Measurements from ENCODE around the gene SETD2.
A peak's percentile ranks its signal among the peaks of the same experiment; 100 is the strongest.

Gene SETD2

DNA sequence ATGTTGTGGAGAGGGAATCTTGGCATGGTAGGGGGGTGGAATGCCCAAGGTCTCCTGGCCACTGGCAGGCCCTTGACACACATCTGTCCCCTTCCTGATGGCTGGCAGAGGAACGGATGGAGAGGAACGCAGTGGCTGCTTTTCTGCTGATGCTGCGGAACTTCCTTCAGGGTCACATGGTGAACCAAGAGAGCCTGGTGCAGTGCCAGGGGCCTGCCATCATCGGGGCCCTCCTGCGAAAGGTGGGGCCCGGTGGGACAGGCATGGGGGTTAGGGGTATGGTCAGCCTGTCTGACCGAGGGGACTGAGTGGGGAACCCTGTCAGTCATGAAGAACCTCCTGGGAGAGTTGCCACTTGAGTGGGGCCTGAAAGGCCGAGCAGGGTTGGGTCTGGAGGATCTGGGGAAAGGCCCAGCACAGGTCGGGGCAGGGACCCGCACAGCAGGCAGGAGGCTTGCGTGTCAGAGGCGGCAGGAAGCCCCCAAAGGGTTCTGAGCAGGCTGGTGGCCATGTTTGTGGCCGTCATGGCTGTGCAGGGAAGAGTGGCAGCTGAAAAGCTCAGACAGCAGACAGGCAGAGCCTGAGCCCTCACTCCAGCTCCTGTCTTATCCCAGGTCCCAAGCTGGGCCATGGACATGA is 166.3 kb downstream of the SETD2 start:
- DNase-seq, result no peak

DNA sequence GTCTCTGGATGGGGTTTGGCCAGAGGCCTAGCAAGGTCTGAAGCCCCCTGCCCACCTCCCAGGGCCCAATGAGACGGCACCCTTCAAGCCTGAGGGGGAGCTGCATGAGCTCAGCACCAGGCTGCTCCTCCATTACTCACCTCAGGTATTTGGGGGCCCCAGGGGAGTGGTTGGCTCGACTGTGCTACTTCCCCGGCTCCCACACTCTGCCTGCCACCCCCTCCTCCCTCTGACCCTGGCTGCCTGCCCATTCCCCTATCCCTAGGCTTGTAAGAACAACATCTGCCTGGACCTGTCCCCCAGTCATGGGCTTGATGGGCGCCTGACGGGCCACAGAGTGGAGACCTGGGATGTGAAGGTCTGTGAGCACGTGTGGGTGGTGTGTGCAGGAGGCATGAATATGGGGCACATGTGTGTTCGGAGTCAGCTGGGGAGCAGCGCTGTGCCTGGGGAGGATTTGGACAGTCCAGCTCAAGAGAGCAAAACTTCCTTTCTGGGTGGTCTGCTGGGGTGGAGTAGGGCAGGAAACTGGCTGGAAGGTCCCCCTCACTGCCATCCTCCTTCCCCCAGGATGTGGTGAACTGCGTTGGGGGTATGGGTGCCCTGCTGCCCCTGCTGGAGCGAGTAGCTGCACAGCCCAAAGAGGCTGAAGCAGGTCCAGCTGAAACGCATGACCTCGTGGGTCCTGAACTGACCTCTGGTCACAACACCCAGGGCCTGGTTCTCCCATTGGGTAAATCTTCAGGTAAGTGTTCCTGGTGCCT is 167.0 kb downstream of the SETD2 start:
- no peak for DNase-seq

DNA sequence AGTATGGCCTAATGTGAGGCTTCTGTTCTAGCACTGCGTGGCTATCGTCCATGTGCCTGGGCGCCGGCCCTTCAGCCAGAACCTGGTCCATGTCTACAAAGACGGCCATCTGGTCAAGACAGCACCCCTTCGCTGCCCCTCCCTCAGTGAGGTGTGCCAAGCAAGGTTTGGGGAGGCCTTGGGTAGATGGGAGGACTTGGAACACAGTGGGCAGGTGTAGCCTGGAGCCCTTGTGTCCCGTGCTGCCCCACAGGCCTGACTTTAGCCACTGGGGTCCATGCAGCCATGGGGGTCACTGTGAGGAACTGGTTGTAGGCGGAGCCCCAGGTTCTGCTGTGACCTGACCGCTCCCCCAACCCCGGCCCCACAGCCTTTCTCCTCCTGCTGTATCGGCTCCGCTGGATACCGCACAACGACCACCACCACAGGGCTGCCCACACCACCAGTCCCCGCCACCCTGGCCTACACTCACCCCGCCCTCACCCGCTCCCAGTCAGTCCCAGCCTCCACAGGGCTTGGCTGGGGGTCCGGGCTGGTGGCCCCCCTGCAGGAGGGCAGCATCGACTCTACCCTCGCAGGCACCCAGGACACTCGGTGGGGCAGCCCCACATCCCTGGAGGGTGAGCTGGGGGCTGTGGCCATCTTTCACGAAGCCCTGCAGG is 167.9 kb downstream of the SETD2 start:
- no peak for DNase-seq

DNA sequence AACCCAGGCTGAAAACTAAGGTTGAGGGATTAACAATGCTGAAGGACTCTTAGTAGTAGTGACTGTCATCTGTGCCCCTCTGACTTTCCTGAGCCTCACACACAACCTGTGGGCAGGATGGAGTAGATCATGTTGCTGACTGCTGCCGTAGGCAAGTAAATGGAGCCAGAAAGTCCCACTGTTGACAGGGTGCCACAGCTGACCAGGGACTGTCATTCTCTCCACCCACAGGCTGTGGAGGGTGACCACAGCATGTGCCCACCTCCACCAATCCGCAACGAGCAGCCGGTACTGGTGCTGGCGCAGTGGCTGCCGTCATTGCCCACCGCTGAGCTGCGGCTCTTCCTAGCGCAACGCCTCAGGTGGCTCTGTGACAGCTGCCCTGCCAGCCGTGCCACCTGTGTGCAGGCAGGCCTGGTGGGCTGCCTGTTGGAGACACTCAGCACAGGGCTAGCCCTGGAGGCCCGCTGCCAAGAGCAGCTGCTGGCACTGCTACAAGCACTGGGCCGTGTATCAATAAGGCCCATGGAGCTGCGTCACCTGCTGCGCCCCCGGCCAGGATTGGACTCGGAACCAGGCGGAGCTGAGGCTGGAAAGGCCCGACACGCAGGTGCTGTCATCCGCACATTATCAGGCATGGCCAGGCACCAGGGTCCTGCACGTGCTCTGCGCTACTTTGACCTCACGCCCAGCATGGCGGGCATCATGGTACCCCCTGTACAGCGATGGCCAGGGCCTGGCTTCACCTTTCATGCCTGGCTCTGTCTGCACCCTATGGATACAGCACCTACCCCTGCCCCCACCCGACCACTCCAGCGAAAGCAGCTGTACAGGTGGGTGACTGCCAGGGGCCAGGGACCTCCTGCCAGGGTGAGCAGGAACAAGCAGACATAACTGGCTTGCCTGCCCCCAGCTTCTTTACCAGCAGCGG is 168.8 kb downstream of the SETD2 start:
- no peak for DNase-seq

DNA sequence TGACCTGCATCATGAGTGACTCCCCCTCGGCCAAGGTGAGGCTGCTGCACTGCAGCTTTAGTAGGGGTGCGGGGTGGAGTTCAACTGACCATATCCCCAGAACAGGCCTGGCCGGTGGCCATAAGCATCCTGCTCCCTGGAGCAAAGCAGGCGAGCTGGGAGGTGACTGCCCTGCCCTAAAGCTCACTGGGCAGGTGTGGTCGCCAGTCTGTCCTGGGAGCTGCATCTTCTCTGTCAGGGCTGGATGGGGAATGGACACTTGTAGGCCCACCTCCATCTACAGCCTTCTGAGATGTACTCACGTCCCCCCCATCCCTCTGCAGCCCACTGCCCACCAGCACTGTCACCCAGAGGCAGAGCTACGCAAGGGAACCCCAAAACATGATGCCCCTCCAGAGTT is 169.9 kb downstream of the SETD2 start:
- no peak for DNase-seq

DNA sequence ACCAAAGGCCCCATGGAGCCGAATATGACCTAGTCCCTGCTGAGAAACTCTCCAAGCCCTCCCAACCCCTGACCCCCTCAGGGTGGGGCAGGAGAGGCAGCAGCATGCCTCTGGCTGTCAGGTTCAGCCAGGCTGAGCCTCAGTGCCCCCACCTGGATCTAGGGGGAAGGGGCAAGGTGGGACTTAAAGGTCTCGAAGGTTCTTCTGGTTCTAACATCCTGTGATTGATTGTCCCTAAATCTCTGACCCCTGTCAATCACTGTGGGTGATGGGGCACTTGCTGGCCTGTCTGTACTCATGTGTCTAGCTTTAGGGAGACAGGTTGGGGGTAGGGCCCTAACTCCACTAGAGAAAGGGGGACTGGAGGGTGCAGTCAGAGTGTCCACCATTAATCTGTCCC is 170.6 kb downstream of the SETD2 start:
- DNase-seq, result no peak

DNA sequence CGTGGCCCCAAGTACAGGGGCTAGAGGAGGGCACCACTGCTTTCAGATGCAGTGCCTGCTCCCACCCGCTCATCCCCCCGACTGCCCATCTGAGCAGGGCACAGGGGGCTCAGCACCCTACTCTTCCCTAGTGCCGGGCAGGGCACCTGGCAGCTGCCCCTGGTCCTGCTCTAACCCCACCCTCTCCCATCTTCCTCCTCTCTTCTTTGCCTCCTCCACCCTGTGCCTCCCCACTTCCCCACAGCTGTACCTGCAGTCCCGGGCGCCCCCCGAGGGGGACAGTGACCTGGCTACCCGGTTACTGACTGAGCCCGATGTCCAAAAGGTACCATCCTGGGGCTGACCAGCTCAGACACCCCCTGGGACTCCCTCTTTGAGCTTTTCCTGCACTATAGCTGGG is 171.7 kb downstream of the SETD2 start:
- no peak for DNase-seq

DNA sequence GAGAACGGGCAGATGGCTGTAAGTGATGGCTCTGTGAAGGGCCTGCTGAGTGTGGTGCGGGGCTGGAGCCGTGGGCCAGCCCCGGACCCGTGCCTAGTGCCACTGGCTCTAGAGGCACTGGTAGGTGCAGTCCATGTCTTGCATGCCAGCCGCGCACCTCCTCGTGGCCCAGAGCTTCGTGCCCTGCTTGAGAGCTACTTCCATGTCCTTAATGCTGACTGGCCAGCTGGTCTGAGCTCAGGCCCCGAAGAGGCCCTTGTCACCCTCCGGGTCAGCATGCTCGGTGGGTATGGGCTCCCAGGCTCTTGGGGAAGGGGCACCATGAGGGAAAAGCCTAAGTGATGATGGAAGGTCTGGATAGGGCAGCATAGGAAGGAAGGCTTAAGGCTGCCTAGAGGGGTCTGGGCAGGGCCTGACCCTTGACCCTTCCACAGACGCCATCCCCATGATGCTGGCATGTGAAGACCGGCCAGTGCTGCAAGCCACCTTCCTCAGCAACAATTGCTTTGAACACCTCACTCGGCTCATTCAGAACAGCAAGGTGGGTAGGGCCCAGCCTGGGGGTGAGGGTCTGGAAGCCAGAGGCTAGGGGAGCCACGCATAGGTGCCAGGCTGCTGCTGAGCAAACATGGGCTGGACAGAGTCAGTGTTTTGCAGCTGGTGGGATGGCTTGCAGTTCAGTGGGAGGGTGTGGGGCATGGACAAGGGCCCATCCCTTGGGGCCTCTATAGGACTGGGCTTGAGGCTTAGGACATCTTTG is 172.3 kb downstream of the SETD2 start:
- DNase-seq, result no peak

DNA sequence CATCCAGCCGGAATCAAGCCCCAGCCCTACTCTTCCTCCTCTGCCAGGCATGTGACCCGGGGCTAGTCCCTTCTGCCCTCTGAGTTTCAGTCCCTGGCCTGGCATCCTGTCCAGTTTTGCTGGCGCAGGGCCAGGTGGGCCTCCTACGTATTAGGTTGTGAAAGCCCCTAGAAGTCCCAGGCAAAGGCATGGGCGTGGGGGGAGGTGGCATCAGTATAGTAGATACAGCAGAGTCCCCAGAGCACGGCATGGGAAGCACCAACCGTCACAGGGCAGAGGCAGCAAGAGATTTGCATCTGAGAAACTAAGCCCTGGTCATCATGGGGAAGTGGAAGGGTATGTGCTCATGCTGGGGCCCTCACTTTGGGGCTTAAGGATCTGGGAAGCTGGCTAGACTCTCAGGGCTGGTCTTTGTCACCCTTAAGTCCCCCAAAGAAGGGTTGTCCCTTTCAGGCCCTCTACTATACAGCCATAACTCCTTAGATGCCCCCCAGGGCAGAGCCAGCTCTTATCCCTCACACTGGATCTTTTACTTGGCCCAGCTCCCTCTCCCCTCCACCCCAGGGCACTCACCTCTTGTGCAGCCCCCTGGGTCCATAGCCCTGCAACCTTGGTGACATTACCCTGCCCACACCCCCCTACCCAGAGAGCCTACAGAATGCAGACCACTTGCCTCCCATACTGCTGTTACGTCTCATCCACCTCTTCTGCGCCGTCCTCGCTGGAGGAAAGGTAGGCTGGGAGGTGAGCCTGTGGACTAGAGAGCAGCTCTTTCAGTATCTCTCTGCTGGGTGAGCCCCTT is 173.1 kb downstream of the SETD2 start:
- DNase-seq, result no peak

DNA sequence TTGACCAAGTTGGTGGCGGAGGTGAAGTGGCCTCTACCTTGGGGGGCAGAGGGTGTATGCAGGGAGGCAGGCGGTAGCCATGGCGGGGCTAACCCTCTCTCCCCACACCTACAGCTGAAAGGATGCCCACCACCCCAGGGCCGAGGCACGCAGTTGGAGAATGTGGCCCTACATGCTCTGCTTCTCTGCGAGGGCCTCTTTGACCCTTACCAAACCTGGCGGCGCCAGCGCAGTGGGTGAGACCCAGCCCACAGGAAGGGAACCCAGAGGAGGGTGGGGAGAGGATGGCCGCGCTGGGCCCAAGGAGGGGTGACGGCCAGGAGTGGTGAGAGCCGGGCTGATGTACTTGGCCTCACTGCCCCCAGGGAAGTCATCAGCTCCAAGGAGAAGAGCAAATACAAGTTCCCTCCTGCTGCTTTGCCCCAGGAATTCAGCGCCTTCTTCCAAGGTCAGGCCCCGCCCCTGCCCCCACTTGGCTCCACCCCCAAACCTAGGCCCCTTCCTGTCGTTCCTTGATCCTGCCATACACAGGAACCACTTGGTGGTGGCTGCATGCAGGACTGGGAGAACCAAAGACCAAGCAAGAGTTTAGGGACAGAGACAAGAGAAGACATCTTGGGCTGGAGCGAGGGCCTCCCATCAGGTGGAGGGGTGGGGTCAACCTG is 174.6 kb downstream of the SETD2 start:
- DNase-seq, result no peak

DNA sequence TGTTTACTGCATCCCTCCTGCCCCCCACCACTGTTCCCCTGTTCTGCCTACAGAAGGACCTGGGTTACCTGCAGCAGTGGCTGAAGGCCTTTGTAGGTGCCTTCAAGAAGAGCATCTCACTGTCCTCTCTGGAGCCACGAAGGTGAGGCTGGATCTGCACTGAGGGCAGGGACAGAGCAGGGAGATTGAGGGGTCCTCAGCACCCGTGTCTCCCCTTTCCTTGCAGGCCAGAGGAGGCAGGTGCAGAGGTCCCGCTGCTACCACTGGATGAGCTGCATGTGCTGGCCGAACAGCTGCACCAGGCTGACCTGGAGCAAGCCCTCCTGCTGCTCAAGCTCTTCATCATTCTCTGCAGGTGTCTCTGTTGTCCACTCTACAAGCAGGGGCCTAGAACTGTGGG is 175.3 kb downstream of the SETD2 start:
- no peak for DNase-seq

DNA sequence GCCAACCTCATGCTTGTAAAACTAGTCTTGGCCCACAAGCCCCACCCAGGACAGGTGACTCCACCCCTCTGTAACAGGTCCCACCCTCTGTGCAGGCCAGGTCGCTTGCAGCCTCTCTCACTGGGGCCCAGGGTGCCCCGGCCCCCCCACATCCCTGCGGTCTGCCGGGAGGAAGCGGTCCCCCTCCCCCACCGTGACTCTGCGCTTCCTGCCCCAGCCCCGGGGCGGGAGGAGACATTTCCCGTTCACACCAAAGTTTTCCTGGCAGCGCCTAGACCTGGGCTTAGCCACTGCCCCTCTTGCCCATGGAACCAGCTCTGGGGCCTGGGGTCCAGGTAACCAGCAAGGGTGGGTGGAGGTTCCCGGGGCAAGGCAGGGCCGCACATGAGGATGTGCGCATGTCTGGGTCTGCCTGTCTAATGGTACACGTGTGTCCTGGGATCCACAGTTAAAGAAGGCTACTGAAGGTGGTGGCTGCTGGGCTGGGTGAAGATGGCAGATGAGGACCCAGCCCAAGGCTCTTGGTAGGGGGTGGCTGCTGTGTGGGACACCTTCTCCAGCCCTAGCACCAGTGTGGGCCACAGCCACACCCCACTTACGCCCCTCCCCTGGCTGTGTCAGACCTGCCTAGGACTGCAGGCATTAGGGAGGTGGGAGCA is 176.0 kb downstream of the SETD2 start:
- DNase-seq, result peak; percentile 72 to 97 (median 86)

DNA sequence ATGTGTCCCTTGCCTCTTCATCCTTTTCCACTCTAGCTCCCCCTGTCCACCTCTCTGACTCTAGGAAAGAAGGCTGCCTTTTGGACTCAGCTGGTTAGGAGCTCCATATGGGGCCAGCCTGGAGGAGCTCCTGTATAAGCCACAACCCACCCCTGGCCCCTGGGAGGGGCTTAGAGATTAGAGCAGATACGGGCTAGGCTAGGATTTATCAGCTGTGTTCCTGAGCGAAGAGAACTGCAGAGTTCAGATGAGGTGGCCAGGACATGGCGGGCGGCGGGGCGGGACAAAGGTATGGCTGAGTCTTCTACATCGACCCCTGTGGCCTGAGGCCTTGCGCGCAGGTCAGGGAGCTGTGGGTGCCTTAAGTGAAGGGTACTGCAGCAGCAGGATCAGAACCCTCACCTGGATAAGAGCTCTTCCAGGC is 176.6 kb downstream of the SETD2 start:
- no peak for DNase-seq

DNA sequence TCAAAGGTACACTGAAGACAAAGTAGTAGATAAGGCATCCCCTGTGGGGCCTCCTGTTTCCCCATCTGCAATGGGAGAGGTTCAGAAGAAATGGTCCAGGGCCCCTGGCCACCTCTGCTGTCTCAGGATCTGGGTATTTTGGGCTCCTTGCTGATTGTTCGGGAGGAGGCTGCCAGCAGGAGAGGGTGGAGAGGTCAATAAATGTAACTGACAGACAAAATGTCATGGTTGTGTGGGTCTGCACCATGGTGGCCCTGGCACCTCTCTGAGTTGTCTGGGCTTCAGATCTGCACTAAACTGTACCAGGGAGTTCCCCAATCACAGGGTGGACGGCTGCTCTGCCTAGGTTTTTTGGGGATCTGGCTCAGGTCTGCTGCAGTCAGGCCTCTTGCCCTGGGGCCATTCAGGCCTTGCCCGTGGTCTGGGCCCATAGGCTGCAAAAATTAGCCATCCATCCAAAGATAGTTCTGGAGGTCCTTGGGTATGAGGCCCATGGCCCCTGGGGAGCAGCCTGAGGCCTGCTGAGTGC is 177.1 kb downstream of the SETD2 start:
- DNase-seq, result no peak

DNA sequence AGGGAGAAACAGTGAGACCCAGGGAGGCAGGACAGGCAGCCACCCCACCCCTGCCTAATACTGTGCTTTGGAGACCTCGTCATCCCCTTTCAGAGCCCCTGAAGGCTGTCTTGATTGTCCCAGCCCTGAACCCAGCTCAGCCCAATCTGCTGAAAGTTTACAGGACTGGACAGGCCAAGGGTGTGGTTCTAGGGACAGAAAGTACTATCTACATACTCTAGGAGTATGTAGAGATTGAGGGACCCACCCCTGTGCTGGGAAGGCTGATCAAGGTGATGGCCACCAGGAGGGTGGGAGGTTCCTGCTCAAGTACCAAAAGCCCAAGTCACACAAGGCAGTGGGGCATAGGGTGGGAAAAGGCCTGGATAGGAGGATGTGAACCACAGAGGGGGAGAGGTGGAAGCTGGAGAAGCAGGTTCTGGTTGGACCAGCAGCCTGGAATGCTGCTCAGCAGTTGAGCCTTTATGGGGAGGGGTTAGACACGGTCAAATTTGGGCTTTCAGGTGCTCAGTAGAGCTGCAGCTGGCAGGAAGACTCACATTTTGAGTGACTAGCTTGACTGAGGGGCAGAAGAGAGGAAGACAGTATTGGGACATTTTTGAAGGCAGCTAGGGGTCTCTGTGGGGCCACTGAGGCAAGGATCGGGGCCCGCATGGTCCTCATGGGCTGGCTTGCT is 177.7 kb downstream of the SETD2 start:
- no peak for DNase-seq

DNA sequence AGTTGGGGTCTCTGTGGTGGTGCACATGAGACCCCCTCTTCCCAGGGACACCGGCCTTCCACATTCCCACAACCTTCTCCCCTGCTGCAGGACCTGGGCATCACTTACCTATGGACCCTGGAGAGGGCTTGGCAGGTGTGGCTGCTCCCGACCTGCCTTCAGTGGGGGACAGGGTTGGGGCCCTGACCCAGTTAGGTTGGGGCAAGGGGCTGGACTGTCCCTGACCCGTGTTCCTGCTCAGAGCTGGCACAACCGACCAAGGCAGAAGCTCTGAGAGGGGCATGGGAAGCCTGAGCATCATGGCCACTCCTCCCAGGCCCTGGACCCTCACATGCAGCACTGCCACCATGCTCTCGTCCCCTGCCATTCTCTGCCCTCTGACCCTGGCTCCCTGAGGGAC is 178.3 kb downstream of the SETD2 start:
- no peak for DNase-seq

DNA sequence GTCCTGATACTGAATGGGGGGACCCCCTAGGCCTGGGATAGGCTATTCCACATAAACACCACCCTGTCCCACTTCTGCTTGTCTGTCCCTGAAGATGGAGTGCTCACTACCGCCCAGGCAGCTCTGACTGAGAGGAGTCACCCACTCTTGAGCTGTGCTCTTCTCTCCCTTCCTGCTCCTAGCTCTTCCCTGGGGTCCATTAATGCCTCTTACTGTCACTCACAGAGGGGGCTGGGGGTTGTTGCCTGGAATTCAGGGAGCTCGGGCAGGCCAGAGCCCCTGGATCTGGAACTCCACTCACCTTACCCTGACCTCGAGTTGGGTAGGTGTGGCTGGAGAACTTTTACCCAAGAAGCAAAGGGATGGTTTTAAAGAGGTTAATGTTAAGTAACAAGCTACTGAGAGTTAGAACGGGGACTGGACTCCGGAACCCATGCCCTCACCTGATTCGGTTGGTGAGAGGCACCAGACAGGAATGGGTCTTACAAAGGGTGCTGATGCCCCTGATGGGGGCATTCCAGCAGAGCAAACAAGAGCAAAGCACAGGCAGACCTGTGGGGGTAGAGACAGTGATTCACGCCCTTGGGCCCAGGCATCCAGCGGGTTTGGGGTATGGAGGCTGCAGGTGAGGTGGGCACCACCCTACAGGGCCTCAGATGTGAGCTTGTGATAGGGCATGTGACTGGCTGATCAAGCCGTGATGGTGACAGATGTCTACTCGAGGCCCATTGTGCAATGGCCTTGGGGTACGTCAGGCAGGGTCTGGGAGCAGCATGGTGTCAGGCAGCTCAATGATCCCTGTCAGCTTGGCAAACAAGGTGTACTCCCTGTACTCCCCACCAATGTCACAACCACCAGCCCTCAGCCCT is 179.1 kb downstream of the SETD2 start:
- DNase-seq, result no peak

DNA sequence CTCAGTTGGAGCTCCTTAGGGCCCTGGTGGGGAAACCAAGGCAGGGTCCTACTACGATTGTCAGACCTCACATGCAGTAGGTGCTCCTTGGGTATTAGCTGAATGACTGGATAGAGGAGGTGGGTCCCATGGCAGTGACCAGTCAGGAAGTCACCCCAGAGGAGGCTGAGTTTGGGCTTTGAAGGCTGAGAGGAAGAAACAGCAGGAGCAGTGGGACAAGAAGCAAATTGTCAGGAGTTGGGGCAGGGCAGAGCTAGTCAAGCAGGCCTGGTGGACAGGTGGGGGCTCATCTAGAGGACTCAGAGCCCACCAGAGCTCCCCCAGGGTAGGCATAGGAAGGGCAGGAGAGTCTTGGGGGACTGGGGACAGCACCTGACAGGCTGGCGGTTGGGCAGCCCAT is 181.4 kb downstream of the SETD2 start:
- no peak for DNase-seq

All from T-helper 2 cell (primary cell).